SK-N-SH (cell line): ENCODE measurements around the gene SDSL. TPM values are rescaled to one million over a fixed set of nuclear protein-coding genes. Genes with fewer than 3 reads are reported as not detected.

ENCODE experiments used
- CTCF ChIA-PET: fragments of 300-600, 350-600 bp; formaldehyde crosslinking; extraction: SDS; loops from one replicate; lab custom pipeline; 2021; lab: Yijun Ruan, JAX
- POLR2A ChIA-PET: fragments of 350-600 bp; sonication (Branson Sonifier 250); formaldehyde crosslinking; extraction: SDS; loops from one replicate; lab custom pipeline; 2020; ENCODE audit warnings: antibody characterized with exemption, inconsistent platforms; lab: Yijun Ruan, JAX
- DNase-seq: peaks from one replicate; pipeline ENCODE4 v3.0.0; 2012
- H2AFZ ChIP-seq: fragments of 200-600 bp; sonication (generic); 2 replicates; pipeline ENCODE4 v1.8.1; 2016; ENCODE audit warnings: antibody characterized with exemption, mild to moderate bottlenecking, low read depth
- H3F3A ChIP-seq: fragments of 200-600 bp; sonication (generic); replicated peaks from 2 replicates; pipeline ENCODE3; 2016; ENCODE audit warnings: antibody characterized with exemption, mild to moderate bottlenecking; ENCODE audit not compliant: insufficient read depth
- H3K27ac ChIP-seq, 2 experiments: fragments of 200-500 bp in 1 of 2; fragments of 200-600 bp in 1 of 2; sonication (Bioruptor generic) in 1 of 2; sonication (generic), shearing (Covaris generic) in 1 of 2; 2 replicates each; pipeline versions ENCODE4 v1.5.1 to v1.6.1; 2014 to 2016; ENCODE audit warnings: low read depth in 2 of 2, inconsistent platforms in 1 of 2, low read length in 1 of 2, mild to moderate bottlenecking in 1 of 2, mixed read lengths in 1 of 2
- H3K27me3 ChIP-seq: fragments of 200-600 bp; sonication (generic), shearing (Covaris generic); 2 replicates; pipeline ENCODE4 v1.6.1; 2016; ENCODE audit warnings: mixed run types; ENCODE audit not compliant: insufficient read depth
- H3K36me3 ChIP-seq, 2 experiments: fragments of 200-500 bp in 1 of 2; fragments of 200-600 bp in 1 of 2; sonication (Bioruptor generic) in 1 of 2; sonication (generic) in 1 of 2; replicated peaks in 1 of 2; 2 replicates each; pipeline versions ENCODE3 to v1.5.1; 2014 to 2016; ENCODE audit warnings: low read length in 1 of 2, mild to moderate bottlenecking in 1 of 2; ENCODE audit not compliant: insufficient read depth in 2 of 2, control insufficient read depth in 1 of 2
- H3K4me1 ChIP-seq, 2 experiments: fragments of 200-500 bp in 1 of 2; fragments of 200-600 bp in 1 of 2; sonication (Bioruptor generic) in 1 of 2; sonication (generic), shearing (Covaris generic) in 1 of 2; 2 replicates each; pipeline versions ENCODE4 v1.5.1 to v1.6.1; 2014 to 2016; ENCODE audit warnings: low read depth in 1 of 2, low read length in 1 of 2, mixed run types in 1 of 2; ENCODE audit not compliant: insufficient read depth in 2 of 2, control insufficient read depth in 1 of 2
- H3K4me2 ChIP-seq: fragments of 200-600 bp; sonication (generic), shearing (Covaris generic); 2 replicates; pipeline ENCODE4 v1.6.1; 2017; ENCODE audit warnings: mixed run types
- H3K4me3 ChIP-seq, 2 experiments: fragments of 200-500 bp in 1 of 2; fragments of 200-600 bp in 1 of 2; sonication (Bioruptor generic) in 1 of 2; sonication (generic), shearing (Covaris generic) in 1 of 2; 2 replicates each; pipeline versions ENCODE4 v1.5.1 to v1.8.1; 2014 to 2016; ENCODE audit warnings: low read depth in 2 of 2, inconsistent platforms in 1 of 2, low read length in 1 of 2, mild to moderate bottlenecking in 1 of 2, mixed read lengths in 1 of 2, moderate library complexity in 1 of 2
- H3K79me2 ChIP-seq: fragments of 200-600 bp; sonication (generic); 2 replicates; pipeline ENCODE4 v1.8.1; 2017; ENCODE audit warnings: mild to moderate bottlenecking; ENCODE audit not compliant: insufficient read depth
- H3K9ac ChIP-seq: fragments of 200-600 bp; sonication (generic); 2 replicates; pipeline ENCODE4 v1.6.1; 2017; ENCODE audit warnings: mixed run types
- H3K9me2 ChIP-seq: fragments of 200-600 bp; sonication (generic); 2 replicates; pipeline ENCODE4 v1.6.1; 2017; ENCODE audit warnings: mixed run types
- H3K9me3 ChIP-seq: fragments of 200-600 bp; sonication (generic); 2 replicates; pipeline ENCODE4 v1.6.1; 2017; ENCODE audit warnings: mixed run types, mild to moderate bottlenecking, moderate library complexity
- H4K20me1 ChIP-seq: fragments of 200-600 bp; sonication (generic); 2 replicates; pipeline ENCODE4 v1.6.1; 2017; ENCODE audit warnings: mild to moderate bottlenecking, mixed run types; ENCODE audit not compliant: insufficient read depth
- CHD2 ChIP-seq: fragments of 150-350 bp; IDR thresholded peaks from 2 replicates; pipeline ENCODE4 v1.6.1; 2018; ENCODE audit warnings: low read length; ENCODE audit not compliant: partially characterized antibody
- EP300 ChIP-seq, 2 experiments: IDR thresholded peaks; 2 replicates each; pipeline versions ENCODE4 v1.4.0 to v1.6.1; 2012; ENCODE audit warnings: borderline replicate concordance in 1 of 2, low read depth in 1 of 2, low read length in 1 of 2
- EZH2phosphoT487 ChIP-seq: fragments of 200-600 bp; sonication (generic); IDR thresholded peaks from 2 replicates; pipeline ENCODE4 v1.6.1; 2017; ENCODE audit warnings: low read depth, mixed run types, mild to moderate bottlenecking, antibody characterized with exemption, moderate library complexity, borderline replicate concordance
- FOSL2 ChIP-seq: IDR thresholded peaks from 2 replicates; pipeline ENCODE4 v1.4.0; 2012; ENCODE audit warnings: low read depth, mild to moderate bottlenecking, moderate library complexity, borderline replicate concordance
- FOXJ3 ChIP-seq: sonication (generic); formaldehyde crosslinking; IDR thresholded peaks from 2 replicates; pipeline ENCODE4 v1.5.1; 2020; ENCODE audit warnings: mild to moderate bottlenecking, missing genetic modification reagents
- FOXM1 ChIP-seq: IDR thresholded peaks from 2 replicates; pipeline ENCODE4 v1.4.0; 2012; ENCODE audit warnings: low read depth, mild to moderate bottlenecking
- GABPA ChIP-seq: IDR thresholded peaks from 2 replicates; pipeline ENCODE4 v1.4.0; 2012; ENCODE audit warnings: low read depth, mild to moderate bottlenecking
- GATA2 ChIP-seq: sonication (generic); formaldehyde crosslinking; IDR thresholded peaks from 2 replicates; pipeline ENCODE4 v1.5.0; 2020; ENCODE audit warnings: mild to moderate bottlenecking, missing genetic modification reagents
- NRF1 ChIP-seq: IDR thresholded peaks from 2 replicates; pipeline ENCODE4 v1.6.1; 2012; ENCODE audit warnings: low read depth, mild to moderate bottlenecking, low read length
- PBX3 ChIP-seq: IDR thresholded peaks from 2 replicates; pipeline ENCODE4; 2012
- POLR2AphosphoS5 ChIP-seq: IDR thresholded peaks from 2 replicates; pipeline ENCODE4 v1.6.1; 2012; ENCODE audit warnings: low read depth, low read length
- RCOR1 ChIP-seq: fragments of 150-350 bp; IDR thresholded peaks from 2 replicates; pipeline ENCODE4 v1.6.1; 2017; ENCODE audit warnings: antibody characterized with exemption, low read length
- REST ChIP-seq: IDR thresholded peaks from 2 replicates; pipeline ENCODE4 v1.6.1; 2012; ENCODE audit warnings: mild to moderate bottlenecking, low read depth, low read length, moderate library complexity
- RFX5 ChIP-seq: IDR thresholded peaks from 2 replicates; pipeline ENCODE4 v1.6.1; 2012; ENCODE audit warnings: mild to moderate bottlenecking, improper control_type of control experiment, low read length
- SMC3 ChIP-seq: IDR thresholded peaks from 2 replicates; pipeline ENCODE4 v1.6.1; 2012; ENCODE audit warnings: low read depth, low read length, improper control_type of control experiment
- TAF1 ChIP-seq: IDR thresholded peaks from 2 replicates; pipeline ENCODE4 v1.6.1; 2012; ENCODE audit warnings: low read depth, mild to moderate bottlenecking, low read length, moderate library complexity, borderline replicate concordance
- WGBS: methylation state at CpG from one replicate; pipeline ENCODE4 v1.1.6; 2017; ENCODE audit warnings: low lambda C conversion rate; 5-methylcytosine and 5-hydroxymethylcytosine counted together
- polyA plus RNA-seq, 3 experiments: library from polyadenylated mRNA; depleted of rRNA; stranded (reverse); fragments of >200 nt; gene quantifications; 2 replicates each; pipeline ENCODE4 v1.2.3, GENCODE V29; 2012
- TF ChIP-seq, protein P1 (sequence below): fragments of 200-600 bp; sonication (generic); IDR thresholded peaks from 2 replicates; pipeline ENCODE4 v1.6.1; 2017; ENCODE audit warnings: antibody characterized with exemption, mild to moderate bottlenecking, moderate library complexity
- TF ChIP-seq, protein P2 (sequence below): IDR thresholded peaks from 2 replicates; pipeline ENCODE4 v1.4.0; 2012; ENCODE audit warnings: low read depth, borderline replicate concordance

Gene SDSL
- polyA plus RNA-seq, 1 of the 3 experiments (the other 2 are of a cell fraction), result 33.7 TPM

DNA sequence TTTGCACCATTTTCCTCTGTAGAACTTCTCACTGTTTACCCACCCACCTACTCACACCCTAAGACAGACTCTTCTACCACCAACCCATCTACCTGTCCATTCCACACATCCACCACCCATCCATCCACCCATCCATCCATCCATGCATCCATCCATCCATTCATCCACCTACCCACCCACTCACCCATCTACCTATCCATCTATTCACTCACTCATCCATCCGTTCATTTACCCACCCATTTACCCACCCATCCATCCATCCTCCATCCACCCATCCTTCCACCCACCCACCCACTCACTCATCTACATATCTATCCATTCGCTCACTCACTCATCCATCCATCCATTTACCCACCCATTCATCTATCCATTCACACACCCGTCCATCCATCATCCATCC, 48.7 kb upstream of the SDSL start:
- Histone ChIP-seq H3K9me2 (no peaks in the 10 kb centered on the region), H3K27ac (no peak overlapping the region), H3K4me2 (no peak overlapping the region), H3K36me3 (peaks cover 6 to 8% of the 10 kb centered on the region in 2 experiments), H3K9ac (no peak overlapping the region), H3K4me3 (no peak overlapping the region), H3K4me1 (no peaks in the 10 kb centered on the region), H3K27me3 (no peaks in the 10 kb centered on the region), H2AFZ (no peak overlapping the region), H3F3A (no peaks in the 10 kb centered on the region), H4K20me1 (no peaks in the 10 kb centered on the region), H3K79me2 (no peaks in the 10 kb centered on the region), H3K9me3 (no peaks in the 10 kb centered on the region)
- POLR2A ChIA-PET, result no interaction called here
- no peak for DNase-seq
- WGBS, result 94% methylated on average over 3 of the region's 3 CpGs
- CTCF ChIA-PET, result no interaction called here
- TF ChIP-seq EZH2phosphoT487 (no peak), GATA2 (no peak), EP300 (IDR thresholded peaks at IDR 0.05; ENCODE audit: borderline replicate concordance in 1 of 2, low read depth in 1 of 2, low read length in 1 of 2) (no peak), RFX5 (no peak), GABPA (no peak), SMC3 (no peak), FOXM1 (no peak), NRF1 (no peak), TAF1 (no peak), POLR2AphosphoS5 (no peak), FOXJ3 (CRISPR knock-in tag) (no peak), RCOR1 (no peak), REST (no peak), FOSL2 (no peak), PBX3 (no peak), CHD2 (no peak)
- TF ChIP-seq, protein P1, sequence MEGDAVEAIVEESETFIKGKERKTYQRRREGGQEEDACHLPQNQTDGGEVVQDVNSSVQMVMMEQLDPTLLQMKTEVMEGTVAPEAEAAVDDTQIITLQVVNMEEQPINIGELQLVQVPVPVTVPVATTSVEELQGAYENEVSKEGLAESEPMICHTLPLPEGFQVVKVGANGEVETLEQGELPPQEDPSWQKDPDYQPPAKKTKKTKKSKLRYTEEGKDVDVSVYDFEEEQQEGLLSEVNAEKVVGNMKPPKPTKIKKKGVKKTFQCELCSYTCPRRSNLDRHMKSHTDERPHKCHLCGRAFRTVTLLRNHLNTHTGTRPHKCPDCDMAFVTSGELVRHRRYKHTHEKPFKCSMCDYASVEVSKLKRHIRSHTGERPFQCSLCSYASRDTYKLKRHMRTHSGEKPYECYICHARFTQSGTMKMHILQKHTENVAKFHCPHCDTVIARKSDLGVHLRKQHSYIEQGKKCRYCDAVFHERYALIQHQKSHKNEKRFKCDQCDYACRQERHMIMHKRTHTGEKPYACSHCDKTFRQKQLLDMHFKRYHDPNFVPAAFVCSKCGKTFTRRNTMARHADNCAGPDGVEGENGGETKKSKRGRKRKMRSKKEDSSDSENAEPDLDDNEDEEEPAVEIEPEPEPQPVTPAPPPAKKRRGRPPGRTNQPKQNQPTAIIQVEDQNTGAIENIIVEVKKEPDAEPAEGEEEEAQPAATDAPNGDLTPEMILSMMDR, result no peak
- TF ChIP-seq, protein P2, sequence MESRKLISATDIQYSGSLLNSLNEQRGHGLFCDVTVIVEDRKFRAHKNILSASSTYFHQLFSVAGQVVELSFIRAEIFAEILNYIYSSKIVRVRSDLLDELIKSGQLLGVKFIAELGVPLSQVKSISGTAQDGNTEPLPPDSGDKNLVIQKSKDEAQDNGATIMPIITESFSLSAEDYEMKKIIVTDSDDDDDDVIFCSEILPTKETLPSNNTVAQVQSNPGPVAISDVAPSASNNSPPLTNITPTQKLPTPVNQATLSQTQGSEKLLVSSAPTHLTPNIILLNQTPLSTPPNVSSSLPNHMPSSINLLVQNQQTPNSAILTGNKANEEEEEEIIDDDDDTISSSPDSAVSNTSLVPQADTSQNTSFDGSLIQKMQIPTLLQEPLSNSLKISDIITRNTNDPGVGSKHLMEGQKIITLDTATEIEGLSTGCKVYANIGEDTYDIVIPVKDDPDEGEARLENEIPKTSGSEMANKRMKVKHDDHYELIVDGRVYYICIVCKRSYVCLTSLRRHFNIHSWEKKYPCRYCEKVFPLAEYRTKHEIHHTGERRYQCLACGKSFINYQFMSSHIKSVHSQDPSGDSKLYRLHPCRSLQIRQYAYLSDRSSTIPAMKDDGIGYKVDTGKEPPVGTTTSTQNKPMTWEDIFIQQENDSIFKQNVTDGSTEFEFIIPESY, result no peak
- TF ChIP-seq, all 33 proteins: peak for 0
